DMS153 (cell line): ENCODE measurements around the gene DGCR6L.
"Not testable (repeated sequence)": the region's sequence is repeated elsewhere in the genome, so short reads cannot be mapped to it uniquely, and the experiment has no call there.

ENCODE experiments used
- DNase-seq: peaks from one replicate; lab custom pipeline; 2025; lab: John Stamatoyannopoulos, UW

Gene DGCR6L

DNA sequence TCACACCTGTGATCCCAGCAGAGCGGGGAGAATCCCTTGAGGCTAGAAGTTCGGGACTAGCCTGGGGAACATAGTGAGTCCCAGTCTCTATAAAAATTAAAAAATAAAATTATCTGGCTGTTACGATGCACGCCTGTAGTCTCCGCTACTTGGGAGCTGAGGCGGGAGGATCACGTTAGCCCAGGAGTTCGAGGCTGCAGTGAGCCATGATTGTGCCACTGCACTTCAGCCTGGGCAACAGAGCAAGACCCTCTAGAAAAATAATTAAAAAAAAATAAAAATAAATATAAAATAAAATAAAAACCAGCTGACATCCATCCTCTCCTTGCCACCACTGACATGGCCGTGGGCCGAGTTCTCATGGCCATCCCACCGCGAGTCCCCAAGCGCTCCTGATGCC, 44.0 kb downstream of the DGCR6L start:
- DNase-seq, result no peak

DNA sequence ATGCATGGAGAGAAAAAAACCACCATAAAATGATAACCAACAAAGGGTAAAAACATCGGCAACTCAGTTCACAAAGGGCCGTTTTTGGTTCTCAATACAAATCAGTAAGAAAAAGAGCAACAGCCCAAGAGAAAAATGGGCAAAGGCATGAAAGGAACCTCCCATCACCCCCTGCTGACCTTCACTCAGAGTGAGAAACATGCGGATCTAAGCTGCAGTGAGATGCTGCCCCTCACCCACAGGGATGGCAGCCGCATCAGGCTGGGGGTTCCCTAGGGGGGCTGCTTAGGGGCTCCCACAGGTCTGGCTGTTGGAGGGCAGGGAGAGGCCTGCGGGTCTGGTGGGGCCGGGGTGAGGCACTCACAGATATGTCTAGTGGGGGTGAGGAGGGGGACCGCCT, 44.5 kb downstream of the DGCR6L start:
- not testable (repeated sequence) for DNase-seq

DNA sequence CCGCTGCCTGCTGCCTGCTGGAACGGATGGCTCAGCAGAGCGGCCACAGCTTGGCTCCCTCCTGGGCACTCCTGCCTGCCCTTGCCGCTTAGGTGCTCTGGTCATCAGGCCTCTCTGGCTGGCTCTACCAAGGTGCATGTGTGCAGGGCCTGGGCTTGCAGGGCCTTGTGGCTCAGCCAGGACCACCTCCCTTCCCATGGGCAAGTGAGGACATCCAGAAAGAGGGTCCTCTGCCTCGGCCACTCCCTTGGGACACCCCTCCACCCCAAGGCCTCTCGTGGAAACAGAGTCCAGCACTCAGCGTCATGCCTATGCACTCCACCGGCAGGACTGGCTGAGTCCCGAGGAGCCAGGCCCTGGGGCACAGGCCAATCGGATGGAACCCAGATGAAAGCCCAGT, 45.5 kb downstream of the DGCR6L start:
- not testable (repeated sequence) for DNase-seq

DNA sequence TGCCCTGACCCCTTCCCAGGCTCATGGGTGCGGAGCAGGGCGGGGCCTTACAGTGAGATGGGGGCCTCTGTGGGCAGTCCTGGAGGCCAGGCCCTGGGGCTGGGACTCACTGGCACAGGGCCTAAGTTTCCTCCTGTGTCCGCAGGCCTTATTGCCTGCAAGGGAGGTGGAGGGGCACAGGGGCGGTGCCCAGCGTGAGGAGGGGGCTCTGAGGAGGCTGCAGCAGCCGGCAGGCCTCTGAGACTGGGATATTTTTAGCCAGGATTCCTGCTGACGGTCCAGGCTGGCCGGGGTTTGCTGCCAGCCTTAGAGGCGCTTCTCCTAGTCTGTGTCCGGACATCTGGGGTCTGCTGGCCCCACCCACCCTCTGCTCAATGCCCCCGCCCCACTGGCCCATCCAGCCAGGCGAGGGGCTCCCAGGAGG, 46.1 kb downstream of the DGCR6L start:
- DNase-seq, result no peak

DNA sequence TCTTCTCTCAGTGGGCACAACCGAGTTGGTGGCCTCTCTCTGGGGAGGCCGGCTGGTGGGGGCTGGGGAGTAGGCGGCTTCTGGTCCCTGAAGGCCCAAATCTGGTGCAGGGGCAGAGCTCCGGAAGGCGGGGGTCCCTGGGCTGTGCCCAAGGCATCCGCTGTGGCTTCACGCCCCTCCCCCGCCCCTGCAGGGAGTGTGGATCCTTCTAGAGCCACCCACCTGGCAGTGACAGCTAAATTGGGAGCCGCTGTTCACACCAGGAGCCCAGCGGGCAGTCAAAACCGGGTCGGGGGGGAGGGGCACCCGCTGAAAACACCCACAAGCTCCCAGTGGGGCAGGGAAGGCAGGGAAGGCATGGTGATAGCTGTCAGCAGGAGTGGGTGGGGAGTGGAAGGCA, 47.2 kb downstream of the DGCR6L start:
- DNase-seq, result no peak

DNA sequence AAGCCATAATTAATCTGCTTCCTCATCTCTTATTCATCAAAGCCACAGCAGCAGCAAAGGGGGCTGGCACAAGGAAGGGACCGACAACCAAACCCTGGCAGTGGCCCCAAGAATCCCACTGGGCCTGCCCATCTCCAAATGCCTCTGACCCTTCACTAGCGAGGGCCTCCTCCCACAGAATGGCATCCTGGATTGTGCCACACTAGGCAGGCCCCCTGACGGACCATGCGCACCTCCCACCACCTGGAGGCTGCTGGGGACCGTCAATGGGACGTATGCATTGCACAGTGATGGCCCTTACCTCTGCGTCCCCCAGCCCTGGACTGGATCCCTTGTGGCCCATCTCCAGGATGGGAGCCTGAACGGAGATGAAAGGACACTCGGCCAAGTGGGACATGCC, 47.7 kb downstream of the DGCR6L start:
- no peak for DNase-seq

DNA sequence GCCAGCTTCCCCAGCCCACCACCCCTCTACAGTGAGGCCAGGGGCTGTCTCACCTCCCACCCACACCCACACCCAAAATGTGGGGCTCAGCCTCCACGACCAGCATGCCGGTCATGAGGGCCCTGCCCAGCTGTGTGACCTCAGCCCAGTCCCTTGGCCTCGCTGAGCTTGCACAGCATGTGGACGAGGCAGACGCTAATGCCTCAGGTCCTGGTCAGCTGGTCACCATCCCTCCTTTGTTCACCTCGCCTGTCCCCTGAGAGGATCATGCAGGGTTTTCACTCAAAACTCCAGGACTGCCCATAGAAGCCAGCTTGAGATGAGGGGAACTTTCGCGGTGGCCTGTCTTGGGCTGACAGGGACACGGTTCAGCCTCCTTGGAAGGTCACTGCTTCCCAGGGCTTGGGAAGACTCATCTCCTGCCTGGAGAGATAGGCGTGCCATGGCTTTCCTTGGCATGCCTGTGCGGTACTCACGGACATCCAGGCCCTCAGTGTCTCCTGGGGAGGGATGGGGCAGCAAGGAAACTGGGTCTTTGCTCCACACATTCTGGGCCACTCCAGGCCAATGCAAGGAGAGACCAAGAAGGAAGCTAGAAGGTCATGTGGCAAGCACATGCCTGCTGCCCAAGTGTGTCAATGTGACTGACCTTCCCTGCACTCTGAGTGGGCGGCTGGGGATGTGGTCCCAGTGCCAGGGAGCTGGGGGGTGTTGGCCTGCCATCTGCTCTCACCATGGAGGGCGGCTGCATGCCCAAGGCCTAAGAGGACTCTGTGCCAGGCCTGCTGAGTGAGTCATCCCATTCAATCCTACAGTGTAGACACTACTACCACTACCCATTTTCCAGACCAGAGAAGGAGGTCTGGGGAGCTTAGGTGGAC, 48.5 kb downstream of the DGCR6L start:
- no peak for DNase-seq

DNA sequence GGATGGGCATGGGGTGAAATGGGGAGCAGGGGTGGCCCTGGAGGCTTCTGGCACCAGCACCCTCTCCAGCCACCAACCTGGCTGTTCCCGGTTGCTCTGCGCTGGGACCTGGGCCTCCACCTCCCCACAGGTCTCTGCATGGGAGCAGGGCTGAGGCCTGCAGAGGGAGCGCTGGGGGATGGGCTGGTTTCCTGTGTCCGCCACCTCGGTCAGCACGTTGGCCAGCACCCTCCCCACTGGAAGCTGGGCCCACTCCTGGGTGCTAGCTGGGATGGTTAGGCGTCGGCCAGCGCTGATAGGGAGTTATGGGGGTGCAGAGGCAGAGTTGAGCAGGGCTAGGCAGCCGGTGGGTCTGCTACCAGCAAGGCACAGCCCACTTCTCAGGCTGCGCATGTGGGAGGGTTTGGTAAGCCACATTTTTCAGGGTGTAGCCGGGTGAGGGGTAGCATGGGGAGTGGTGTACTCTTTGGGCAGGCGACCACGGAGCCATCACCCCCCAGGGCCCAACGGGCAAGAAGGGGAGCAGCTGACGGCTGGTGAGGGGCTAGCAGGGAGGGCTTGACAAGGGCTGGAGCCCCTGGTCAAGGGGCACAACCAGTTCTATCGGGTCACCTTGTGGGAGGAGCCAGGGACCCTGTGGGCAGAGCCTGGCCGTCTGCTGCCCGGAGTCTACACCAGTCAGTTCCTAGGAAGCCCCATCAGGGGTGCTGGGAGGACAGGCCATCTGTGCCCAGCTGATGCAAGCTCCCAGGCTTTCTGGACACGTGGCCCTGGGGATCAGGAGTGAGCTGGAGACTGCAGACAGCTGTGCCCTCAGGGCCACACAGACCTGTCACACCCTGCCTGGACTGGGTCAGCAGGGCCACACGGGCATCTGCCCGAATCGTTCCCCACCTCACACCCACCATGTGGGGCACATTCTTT, 49.4 kb downstream of the DGCR6L start:
- DNase-seq, result not testable (repeated sequence)

DNA sequence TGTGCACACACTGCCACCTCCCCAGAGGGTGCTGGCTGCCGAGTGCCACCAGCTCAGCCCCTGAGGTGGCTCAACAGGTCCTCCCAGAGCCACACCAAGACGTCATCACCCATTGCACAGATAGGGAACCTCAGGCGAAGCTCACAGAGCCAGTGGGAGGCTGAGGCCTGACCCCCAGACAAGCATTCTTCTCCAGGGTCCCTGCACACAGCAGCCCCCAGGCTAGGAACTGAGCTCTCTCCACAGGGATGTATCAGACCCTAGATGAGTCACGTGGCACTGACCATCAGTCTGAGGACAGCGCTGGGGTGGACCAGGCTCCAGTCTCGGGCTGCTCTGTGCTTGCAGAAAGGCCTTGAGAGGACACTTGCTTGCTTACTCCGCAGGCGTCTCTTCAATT, 50.2 kb downstream of the DGCR6L start:
- DNase-seq, result not testable (repeated sequence)

DNA sequence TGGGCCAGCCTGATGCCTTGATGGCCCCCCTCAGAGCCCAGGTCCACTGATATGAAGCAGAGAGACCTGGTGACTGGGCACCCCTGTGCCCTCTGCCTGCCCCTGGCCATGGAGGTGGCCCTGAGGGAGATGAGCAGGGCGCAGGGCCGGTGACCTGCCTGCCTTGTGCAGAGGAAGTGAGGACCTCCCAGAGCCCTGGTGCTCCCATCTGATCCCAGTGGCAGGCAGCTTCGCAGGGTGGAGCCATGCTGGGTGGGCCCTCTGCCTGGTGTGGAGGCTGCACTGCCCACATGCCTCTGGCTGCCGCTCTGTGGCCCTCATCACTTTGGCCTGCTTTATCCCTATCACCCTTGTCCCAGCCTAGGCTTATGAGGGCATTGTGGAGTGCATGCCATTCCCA, 50.7 kb downstream of the DGCR6L start:
- DNase-seq, result not testable (repeated sequence)

DNA sequence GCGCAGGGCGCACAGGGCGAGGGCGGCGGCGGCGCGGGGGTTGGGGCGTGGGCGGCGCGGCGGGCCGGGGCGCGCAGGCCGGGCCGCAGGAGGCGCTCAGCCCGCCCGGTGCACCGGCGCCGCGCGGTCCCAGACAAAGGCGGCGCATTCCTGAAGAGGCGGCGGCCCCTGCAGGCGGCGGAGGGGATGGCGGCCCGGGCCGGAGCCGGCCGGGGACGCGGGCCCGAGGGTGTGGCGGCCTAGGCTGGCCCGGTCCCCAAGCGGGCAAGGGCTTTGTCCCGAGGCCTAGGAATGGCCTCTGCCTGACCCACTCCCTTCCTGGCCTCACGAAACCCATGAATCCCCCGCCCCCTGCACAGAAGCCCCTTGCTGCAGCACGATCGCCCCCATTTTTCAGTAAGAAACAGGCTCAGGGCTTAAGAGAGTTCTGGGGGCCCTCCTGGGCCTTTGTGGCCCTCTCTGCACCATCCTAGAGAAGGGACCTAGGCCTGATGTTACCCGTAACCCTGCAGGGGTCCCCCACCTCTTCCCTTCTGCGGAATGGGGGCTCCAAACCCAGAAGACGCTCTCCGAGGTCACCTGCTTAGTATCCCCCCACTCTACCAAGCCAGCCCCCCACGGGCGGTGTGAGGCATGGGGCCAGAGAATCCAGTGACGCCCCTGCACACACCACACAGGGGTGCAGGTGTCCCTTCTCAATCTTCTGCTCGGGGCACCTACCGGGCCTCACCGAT, 51.4 kb downstream of the DGCR6L start, which contains the start of gene RTN4R:
Gene RTN4R (minus strand): TSS at position 40 of the 734 bp plus-strand sequence. CDS start 226 bp downstream, outside the sequence.
- DNase-seq, result no peak

DNA sequence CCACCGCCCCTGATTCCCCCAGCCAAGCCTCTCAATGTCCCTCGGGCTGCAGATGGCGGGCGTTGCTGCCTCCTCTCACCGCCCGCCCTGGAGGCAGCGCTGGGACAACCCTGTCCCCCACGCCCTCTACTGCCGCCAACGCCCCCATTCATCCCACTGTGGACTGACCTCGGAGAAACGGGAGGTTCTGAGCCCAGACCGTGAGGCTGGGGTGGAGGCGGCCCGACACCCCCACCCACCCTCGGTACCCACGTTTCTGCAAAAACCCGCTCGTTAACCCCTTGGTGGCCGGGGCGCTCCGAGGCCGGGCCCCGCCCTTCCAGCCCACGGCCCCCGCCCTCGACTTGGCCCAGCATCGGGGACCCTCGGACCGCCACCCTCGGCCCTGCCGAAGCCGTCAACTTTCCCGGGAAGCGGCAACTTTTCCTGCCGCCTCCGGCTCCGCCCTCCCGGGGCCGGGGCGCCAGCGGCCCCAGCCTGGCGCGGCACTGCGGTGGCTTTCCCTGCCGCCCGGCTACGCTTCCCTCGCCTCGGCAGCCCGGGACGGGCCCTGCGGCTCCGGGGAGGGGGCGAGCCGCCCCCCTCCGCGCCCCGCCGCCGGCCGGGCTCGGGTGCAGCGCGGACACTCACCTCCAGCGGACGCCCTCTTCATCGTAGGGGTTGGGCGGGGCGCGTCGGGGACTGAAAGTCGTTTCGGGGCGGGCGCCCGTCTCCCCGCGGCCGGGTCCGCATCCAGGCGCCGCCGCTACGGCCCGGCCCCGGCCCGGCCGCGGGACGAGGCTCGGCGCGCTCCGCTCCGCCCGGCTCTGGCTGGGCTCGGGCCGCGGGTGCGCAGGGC, 52.2 kb downstream of the DGCR6L start:
- no peak for DNase-seq

DNA sequence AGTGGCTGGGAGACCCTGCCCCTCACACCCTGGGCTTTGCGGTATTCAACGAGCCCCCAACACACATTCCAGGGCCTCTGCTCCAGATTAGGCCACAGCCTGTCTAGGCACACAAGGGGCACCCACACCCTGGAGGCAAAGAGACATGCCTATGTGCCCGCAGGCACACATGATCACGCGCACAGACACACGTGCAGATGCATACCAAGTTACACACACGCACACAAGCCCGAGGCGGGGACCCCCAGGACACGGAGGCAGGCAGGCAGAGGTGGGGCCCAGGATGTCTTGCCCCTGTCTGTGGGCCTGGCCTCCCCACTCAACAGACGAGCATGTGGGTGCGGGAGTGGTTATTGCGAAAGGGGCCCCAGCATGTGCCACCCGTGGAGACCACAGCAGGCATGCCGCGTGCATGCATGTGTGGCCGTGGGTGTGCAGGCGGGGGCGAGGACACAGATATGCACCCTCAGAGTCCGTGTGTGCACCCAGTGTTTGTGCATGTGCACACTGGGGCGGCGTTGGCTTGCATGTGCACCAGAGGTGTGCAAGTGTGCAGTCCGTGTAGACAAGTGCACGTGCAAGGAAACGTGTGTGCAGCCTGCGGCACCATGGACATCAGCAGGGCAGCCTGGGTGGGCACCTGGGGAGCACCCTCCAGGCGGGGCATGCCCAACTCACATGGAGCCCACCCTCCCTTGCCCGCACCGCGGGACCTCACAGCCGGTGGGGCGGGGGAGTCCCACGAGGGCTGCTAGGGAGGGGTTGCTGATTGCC, 53.0 kb downstream of the DGCR6L start:
- DNase-seq, result not testable (repeated sequence)

DNA sequence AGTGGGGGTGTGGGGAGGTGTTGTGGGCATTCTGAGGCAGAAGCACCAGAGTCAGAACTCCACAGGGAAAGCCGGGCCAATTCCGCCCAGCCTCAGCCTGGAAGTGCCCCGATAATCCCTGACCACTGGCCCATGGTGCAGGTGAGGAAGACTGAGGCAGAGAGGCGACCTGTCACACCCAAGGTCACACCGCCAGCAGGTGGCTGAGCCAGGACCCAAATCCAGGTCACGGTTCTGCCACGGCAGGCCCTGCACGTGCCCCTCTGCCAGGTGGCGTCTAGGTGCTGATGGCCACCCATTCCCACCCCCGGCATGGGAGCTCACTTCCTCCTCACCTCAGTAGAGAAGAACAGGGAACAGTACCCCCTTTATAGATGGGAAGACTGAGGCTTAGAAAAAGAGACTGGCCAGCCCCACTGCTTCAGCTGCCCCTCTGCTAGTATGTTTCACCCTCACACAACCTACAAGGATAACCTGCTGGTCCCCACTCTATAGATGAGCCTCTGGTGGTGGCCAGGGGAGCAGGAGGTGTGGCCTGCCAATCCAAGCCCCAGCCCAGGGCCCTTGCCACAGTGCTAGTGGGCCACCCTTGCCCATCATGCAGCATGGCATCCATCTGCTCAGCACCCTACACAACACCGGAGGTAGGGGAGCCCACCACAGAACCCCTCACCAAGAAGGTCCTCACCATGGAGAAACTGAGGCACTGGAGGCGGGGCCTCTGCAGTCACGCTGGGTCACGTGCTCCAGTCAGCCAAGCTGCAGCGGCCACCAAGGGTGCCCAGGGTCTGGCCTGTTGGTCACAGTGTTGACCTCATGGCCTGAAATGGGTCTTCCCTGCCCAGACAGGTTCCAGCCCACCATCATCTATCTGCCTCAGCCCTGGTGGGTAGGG, 53.8 kb downstream of the DGCR6L start:
- not testable (repeated sequence) for DNase-seq

DNA sequence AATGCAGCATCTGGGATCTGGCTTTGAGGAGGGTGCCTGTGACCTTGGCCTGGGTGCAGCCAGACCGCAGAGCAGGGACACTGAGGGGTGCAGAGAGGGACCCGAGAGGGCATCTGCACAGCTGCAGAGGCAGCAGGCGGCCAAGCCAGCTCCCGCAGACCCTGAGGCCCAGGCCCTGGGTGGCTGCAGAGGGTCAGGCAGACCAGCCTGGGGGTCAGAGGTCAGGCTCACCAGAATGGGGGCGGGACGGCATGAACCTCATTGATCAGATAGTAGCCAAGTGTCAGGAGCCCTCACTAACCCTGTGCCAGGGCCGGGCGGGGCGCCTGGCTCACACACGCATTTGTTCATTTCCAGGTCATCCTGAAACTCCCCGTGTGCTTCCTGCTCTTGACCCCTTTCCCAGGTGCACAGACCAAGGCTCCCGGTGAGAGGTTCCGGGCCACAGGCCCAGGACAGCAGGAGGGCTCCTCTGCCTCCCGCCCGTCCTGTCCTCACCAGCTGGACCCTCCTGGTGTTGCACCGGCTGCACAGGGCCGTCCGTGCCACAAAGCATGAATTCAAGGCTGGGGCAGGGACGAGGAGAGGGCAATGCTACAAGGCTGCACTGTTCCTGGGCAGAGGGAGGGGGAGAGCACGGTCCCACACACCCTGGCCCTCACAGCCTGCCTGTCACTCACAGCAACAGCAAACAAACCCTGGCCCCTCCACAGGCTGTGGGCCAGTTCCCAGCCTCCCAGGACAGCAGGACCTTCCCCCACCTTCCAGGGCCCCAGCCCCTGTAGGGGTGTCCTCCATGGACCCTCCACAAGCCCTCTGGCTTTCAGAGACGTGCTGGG, 55.0 kb downstream of the DGCR6L start:
- DNase-seq, result no peak
